Activated CD8-positive, alpha-beta memory T cell treated with anti-CD3 and anti-CD28 coated beads, Interleukin-2, amount 10 ng/mL, durations not matched to agents 7 days and 5 days (primary cell): ENCODE data around the gene TRRAP. TPM values are rescaled to one million over a fixed set of nuclear protein-coding genes. Genes with fewer than 3 reads are reported as not detected.
"Not testable (repeated sequence)": the region's sequence is repeated elsewhere in the genome, so short reads cannot be mapped to it uniquely, and the experiment has no call there.

ENCODE experiments used
- ATAC-seq: fragments of 150-1000 bp; cut with Tn5 transposase; one replicate; pipeline ENCODE4 v1.10.0; 2021; ENCODE audit warnings: moderate library complexity
- CTCF ChIA-PET: fragments of 350-600 bp; sonication (Branson Sonifier 250); formaldehyde crosslinking; loops from one replicate; lab custom pipeline; 2021; ENCODE audit warnings: antibody characterized with exemption; lab: Charles Lee
- DNase-seq: peaks from one replicate; pipeline ENCODE4 v3.0.0-alpha.2; 2020
- H3K27ac Mint-ChIP-seq: one replicate; pipeline ENCODE4 v1.8.0; 2021; ENCODE audit warnings: mild to moderate bottlenecking, mixed read lengths
- H3K27me3 Mint-ChIP-seq: one replicate; pipeline ENCODE4 v1.8.0; 2021; ENCODE audit warnings: mixed read lengths
- H3K36me3 Mint-ChIP-seq: one replicate; pipeline ENCODE4 v1.8.0; 2021; ENCODE audit warnings: mild to moderate bottlenecking, mixed read lengths
- H3K4me1 Mint-ChIP-seq: one replicate; pipeline ENCODE4 v1.8.0; 2021; ENCODE audit warnings: mixed read lengths
- H3K4me3 Mint-ChIP-seq: one replicate; pipeline ENCODE4 v1.8.0; 2021; ENCODE audit warnings: mild to moderate bottlenecking, moderate library complexity, mixed read lengths
- H3K9me3 Mint-ChIP-seq: one replicate; pipeline ENCODE4 v1.8.0; 2022; ENCODE audit warnings: low read depth, mixed read lengths
- total RNA-seq, 2 experiments: library from RNA; stranded (reverse); gene quantifications; one replicate each; pipeline ENCODE4 v1.2.3, GENCODE V29; 2021

Gene TRRAP
- 10 to 100 TPM; 56.2 to 56.8 TPM for total RNA-seq

- H3K27ac Mint-ChIP-seq, result peak within 1 kb of the TSS; percentile 95
- H3K4me1 Mint-ChIP-seq, result peaks cover 19% of the 10 kb centered on the region
- no peaks in the 10 kb centered on the region for H3K9me3 Mint-ChIP-seq
- peaks cover 13% of the 10 kb centered on the region for H3K36me3 Mint-ChIP-seq
- peak; percentile 79 for DNase-seq
- CTCF ChIA-PET, result interaction anchor here (0.5 to 1.6 kb wide), 11 partner anchors 9 to 769 kb away, joined by 3 to 9 read pairs (median 4); no protein-coding TSS in a partner anchor
- peaks cover 3% of the 10 kb centered on the region for H3K27me3 Mint-ChIP-seq
- peak; percentile 82 for ATAC-seq
- peak within 1 kb of the TSS; percentile 88 for H3K4me3 Mint-ChIP-seq
These were observed at the start of gene TRRAP for GRCh38 chr7:98878365-98879197. Gene TRRAP (plus strand): TSS chr7:98878532. CDS start chr7:98881151, 2,619 bp downstream.

GRCh38 chr7:98830972-98831548 lies 47.3 kb upstream of the TRRAP start:
- Mint-ChIP-seq H3K27me3 (no peaks in the 10 kb centered on the region), H3K9me3 (no peaks in the 10 kb centered on the region), H3K4me3 (no peak overlapping the region), H3K36me3 (no peaks in the 10 kb centered on the region), H3K4me1 (no peaks in the 10 kb centered on the region), H3K27ac (no peak overlapping the region)
- CTCF ChIA-PET, result interaction anchor here (0.8 to 3.3 kb wide), 5 partner anchors 10 to 396 kb away, joined by 3 to 28 read pairs (median 4); no protein-coding TSS in a partner anchor
- ATAC-seq (no peak), DNase-seq (no peak)

DNA sequence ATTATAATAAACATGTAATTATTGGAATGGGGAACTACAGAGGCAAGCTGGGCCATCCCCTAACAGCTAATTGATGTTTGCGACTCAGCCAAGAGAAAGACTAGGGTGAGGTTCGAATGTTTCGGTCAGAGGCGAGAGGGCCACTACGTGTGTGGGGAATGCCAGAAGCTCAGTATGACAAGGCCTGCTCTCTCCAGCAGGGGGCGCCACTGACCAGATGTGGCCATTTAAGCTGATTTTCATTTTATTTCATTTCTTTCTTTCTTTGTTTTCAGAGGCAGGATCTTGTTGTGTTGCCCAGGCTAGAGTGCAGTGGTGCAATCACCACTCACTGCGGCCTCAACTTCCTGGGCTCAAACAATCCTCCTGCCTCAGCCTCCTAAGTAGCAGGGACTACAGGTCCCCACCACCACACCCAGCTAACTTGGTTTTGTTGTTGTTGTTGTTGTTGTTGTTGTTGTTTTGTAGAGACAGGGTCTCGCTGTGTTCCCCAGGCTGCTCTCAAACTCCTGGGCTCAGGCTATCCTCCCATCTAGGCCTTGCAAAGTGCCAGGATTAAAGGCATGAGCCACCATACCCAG lies 46.6 kb upstream of the TRRAP start:
- no peaks in the 10 kb centered on the region for H3K9me3 Mint-ChIP-seq
- CTCF ChIA-PET, result interaction anchor here (0.8 to 3.3 kb wide), 3 partner anchors 9 to 397 kb away, joined by 3 to 28 read pairs (median 4); no protein-coding TSS in a partner anchor
- no peaks in the 10 kb centered on the region for H3K36me3 Mint-ChIP-seq
- H3K27ac Mint-ChIP-seq, result no peak overlapping the region
- DNase-seq (peak; percentile 43), ATAC-seq (no peak)
- no peaks in the 10 kb centered on the region for H3K4me1 Mint-ChIP-seq
- H3K27me3 Mint-ChIP-seq, result no peaks in the 10 kb centered on the region
- H3K4me3 Mint-ChIP-seq, result no peak overlapping the region

DNA sequence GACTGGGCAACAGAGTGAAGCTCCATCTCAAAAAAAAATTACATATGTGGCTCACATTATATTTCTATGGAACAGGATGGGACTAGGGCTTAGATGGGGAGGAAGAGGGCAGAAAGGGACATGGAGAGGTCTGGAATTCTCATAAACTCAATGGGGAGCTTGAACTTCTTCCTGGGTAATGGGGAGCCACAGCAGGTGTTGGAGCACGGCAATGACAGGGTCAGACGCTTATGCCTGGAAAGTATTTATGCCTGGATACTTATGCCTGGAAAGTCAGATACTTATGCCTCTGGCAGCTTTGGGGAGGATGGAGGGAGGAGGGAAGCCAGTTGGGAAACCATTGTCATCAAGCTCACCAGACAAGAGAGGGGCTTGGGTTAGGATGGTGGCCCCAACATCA lies 45.3 kb upstream of the TRRAP start:
- no peak for ATAC-seq
- no peaks in the 10 kb centered on the region for H3K36me3 Mint-ChIP-seq
- CTCF ChIA-PET, result interaction anchor here (3.3 kb wide), 1 partner anchor 8 kb away, joined by 28 read pairs; no protein-coding TSS in a partner anchor
- no peak for DNase-seq
- no peaks in the 10 kb centered on the region for H3K27me3 Mint-ChIP-seq
- H3K9me3 Mint-ChIP-seq, result no peaks in the 10 kb centered on the region
- no peak overlapping the region for H3K4me3 Mint-ChIP-seq
- no peak overlapping the region for H3K27ac Mint-ChIP-seq
- no peaks in the 10 kb centered on the region for H3K4me1 Mint-ChIP-seq

GRCh38 chr7:98834949-98835348 lies 43.4 kb upstream of the TRRAP start:
- H3K4me3 Mint-ChIP-seq, result no peak overlapping the region
- no peaks in the 10 kb centered on the region for H3K36me3 Mint-ChIP-seq
- H3K9me3 Mint-ChIP-seq, result no peaks in the 10 kb centered on the region
- ATAC-seq (no peak), DNase-seq (no peak)
- H3K4me1 Mint-ChIP-seq, result no peaks in the 10 kb centered on the region
- H3K27me3 Mint-ChIP-seq, result no peaks in the 10 kb centered on the region
- no peak overlapping the region for H3K27ac Mint-ChIP-seq
- CTCF ChIA-PET, result interaction anchor here (1.5 kb wide), 1 partner anchor 10 kb away, joined by 4 read pairs; no protein-coding TSS in a partner anchor

GRCh38 chr7:98836811-98837629 lies 41.3 kb upstream of the TRRAP start:
- Mint-ChIP-seq H3K4me1 (no peaks in the 10 kb centered on the region), H3K9me3 (no peaks in the 10 kb centered on the region), H3K27me3 (peaks cover 6% of the 10 kb centered on the region), H3K27ac (no peak overlapping the region), H3K4me3 (no peak overlapping the region), H3K36me3 (no peaks in the 10 kb centered on the region)
- ATAC-seq (peak; percentile 45), DNase-seq (peak; percentile 42)
- CTCF ChIA-PET, result no interaction called here

DNA sequence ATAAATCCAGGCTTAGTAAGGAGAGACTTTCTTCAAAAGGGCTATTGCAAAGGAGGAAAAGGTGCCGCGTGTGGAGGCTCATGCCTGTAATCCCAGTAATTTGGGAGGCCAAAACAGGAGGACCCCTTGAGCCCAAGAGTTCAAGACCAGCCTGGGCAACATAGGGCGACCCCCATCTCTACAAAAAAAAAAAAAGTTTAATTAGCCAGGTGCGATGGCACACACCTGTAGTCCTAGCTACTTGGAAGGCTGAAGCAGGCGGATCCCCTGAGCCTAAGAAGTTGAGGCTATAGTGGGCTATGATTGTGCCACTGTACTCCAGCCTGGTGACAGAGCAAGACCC lies 40.7 kb upstream of the TRRAP start:
- DNase-seq, result no peak
- CTCF ChIA-PET, result interaction anchor here (0.7 kb wide), 1 partner anchor 417 kb away, joined by 3 read pairs; no protein-coding TSS in a partner anchor
- Mint-ChIP-seq H3K4me1 (no peaks in the 10 kb centered on the region), H3K36me3 (no peaks in the 10 kb centered on the region), H3K9me3 (no peaks in the 10 kb centered on the region), H3K27ac (no peak overlapping the region), H3K4me3 (no peak overlapping the region), H3K27me3 (peaks cover 6% of the 10 kb centered on the region)
- ATAC-seq, result no peak

GRCh38 chr7:98840096-98840495 lies 38.2 kb upstream of the TRRAP start:
- ATAC-seq, result no peak
- no peak overlapping the region for H3K27ac Mint-ChIP-seq
- no peak overlapping the region for H3K4me3 Mint-ChIP-seq
- no peaks in the 10 kb centered on the region for H3K9me3 Mint-ChIP-seq
- CTCF ChIA-PET, result interaction anchor here (1.2 to 3.0 kb wide), 4 partner anchors 9 to 419 kb away, joined by 3 to 28 read pairs (median 12); no protein-coding TSS in a partner anchor
- no peak for DNase-seq
- peaks cover 6% of the 10 kb centered on the region for H3K27me3 Mint-ChIP-seq
- no peaks in the 10 kb centered on the region for H3K36me3 Mint-ChIP-seq
- no peaks in the 10 kb centered on the region for H3K4me1 Mint-ChIP-seq

DNA sequence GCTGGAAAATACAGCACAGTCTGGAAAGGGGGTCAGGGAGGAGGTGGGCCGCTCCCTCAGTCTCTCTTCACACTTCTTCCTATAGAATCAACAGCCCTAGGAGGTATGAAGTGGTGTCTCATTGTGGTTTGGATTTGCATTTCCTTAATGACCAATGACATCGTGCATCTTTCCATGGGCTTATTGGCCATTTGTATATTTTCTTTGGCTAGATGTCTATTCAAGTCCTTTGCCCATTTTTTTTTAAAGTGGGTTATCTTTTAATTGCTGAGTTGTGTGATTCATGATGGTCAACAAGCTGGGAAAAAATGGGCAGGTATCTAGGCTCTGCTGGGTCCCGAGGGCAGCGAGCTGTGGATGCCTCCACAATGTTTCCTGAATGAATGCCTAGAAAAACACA lies 37.6 kb upstream of the TRRAP start:
- H3K4me3 Mint-ChIP-seq, result no peak overlapping the region
- H3K36me3 Mint-ChIP-seq, result no peaks in the 10 kb centered on the region
- H3K9me3 Mint-ChIP-seq, result no peaks in the 10 kb centered on the region
- DNase-seq, result no peak
- no peak for ATAC-seq
- no peaks in the 10 kb centered on the region for H3K4me1 Mint-ChIP-seq
- peaks cover 6% of the 10 kb centered on the region for H3K27me3 Mint-ChIP-seq
- CTCF ChIA-PET, result interaction anchor here (0.6 to 3.0 kb wide), 11 partner anchors 10 to 419 kb away, joined by 3 to 28 read pairs (median 5); no protein-coding TSS in a partner anchor
- H3K27ac Mint-ChIP-seq, result no peak overlapping the region

GRCh38 chr7:98841179-98841997 lies 36.9 kb upstream of the TRRAP start:
- DNase-seq (peak; percentile 72), ATAC-seq (peak; percentile 68)
- no peak overlapping the region for H3K27ac Mint-ChIP-seq
- H3K4me1 Mint-ChIP-seq, result no peaks in the 10 kb centered on the region
- H3K4me3 Mint-ChIP-seq, result no peak overlapping the region
- H3K27me3 Mint-ChIP-seq, result peaks cover 6% of the 10 kb centered on the region
- H3K9me3 Mint-ChIP-seq, result no peaks in the 10 kb centered on the region
- no peaks in the 10 kb centered on the region for H3K36me3 Mint-ChIP-seq
- CTCF ChIA-PET, result interaction anchor here (0.7 to 3.0 kb wide), 15 partner anchors 10 to 420 kb away, joined by 3 to 28 read pairs (median 4); no protein-coding TSS in a partner anchor

DNA sequence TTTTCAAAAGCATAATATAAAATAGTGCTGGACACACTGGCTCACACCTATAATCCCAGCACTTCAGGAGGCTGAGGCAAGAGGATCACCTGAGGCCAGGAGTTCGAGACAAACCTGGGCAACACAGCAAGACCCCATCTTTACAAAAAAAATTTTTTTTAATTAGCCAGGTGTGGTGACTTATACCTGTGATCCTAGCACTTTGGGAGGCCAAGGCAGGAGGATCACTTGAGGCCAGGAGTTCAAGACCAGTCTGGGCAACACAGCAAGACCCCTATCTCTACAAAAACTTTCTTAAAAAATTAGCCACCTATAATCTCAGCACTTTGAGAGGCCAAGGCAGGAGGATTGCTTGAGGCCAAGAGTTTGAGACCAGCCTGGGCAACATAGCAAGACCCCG lies 35.8 kb upstream of the TRRAP start:
- not testable (repeated sequence) for DNase-seq, H3K9me3 Mint-ChIP-seq, H3K27me3 Mint-ChIP-seq, H3K4me3 Mint-ChIP-seq, H3K36me3 Mint-ChIP-seq, ATAC-seq, H3K27ac Mint-ChIP-seq, H3K4me1 Mint-ChIP-seq
- CTCF ChIA-PET, result interaction anchor here (0.6 to 3.0 kb wide), 8 partner anchors 9 to 421 kb away, joined by 3 to 28 read pairs (median 4); partner anchors contain the start of gene TRRAP

- ATAC-seq, result no peak
- Mint-ChIP-seq H3K4me3 (no peak overlapping the region), H3K36me3 (no peaks in the 10 kb centered on the region), H3K27ac (no peak overlapping the region), H3K4me1 (no peaks in the 10 kb centered on the region), H3K27me3 (no peaks in the 10 kb centered on the region), H3K9me3 (no peaks in the 10 kb centered on the region)
- CTCF ChIA-PET, result no interaction called here
- DNase-seq, result no peak
These were observed 29.4 kb upstream of the TRRAP start for GRCh38 chr7:98848918-98849317.
